T-helper 2 cell (primary cell): ENCODE measurements around the gene BCAP29.
"Not testable (repeated sequence)": the region's sequence is repeated elsewhere in the genome, so short reads cannot be mapped to it uniquely, and the experiment has no call there.

Experiments used
- DNase-seq, 5 experiments: peaks; one replicate each; pipeline versions ENCODE4 v3.0.0 to v3.0.0-alpha.2; 2012 to 2022

BCAP29 gene

DNA sequence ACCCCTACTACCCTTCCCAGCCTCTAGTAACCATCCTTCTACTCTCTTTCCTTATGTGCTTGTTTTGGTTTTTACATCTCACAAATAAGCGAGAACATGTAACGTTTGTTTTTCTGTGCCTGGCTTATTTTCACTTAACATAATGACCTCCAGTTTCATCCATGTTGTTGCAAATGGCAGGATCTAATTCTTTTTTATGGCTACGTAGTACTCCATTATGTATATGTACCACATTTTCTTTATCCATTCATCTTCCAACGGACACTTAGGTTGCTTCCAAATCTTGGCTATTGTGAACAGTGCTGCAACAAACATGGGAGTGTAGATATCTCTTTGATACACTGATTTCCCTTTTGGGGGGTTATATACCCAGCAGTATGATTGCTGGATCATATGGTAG lies 47.0 kb downstream of the BCAP29 start:
- no peak for DNase-seq

DNA sequence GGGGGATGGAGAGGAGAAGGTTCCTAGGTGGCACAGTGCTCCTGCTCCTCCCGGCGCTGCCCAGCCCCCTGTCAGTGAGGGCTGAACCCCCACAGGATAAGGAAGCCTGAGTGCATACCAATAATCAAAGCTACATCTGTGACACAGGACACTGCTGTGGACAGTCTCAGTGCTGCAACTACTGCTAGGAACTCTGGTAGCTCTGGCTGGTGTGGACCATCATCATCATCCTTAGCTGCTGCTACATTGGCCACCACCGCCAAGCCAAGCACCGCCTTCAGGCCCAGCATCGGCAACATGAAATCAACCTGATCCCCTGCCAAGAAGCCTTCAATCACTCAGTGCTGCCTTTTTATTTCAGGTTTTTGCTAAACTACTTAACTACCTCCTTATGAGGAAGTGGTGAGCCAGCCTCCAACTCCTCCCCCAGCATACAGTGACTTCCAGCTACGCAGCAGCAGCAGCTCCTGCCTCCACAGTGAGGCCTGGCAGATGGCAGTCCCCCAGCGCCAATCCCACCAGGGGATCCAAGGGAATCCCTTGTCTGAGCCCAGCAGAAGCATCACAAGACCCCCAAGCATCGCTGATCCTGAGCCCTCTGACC lies 48.5 kb downstream of the BCAP29 start:
- peak in 1 of 5 experiments; percentile 28 for DNase-seq

DNA sequence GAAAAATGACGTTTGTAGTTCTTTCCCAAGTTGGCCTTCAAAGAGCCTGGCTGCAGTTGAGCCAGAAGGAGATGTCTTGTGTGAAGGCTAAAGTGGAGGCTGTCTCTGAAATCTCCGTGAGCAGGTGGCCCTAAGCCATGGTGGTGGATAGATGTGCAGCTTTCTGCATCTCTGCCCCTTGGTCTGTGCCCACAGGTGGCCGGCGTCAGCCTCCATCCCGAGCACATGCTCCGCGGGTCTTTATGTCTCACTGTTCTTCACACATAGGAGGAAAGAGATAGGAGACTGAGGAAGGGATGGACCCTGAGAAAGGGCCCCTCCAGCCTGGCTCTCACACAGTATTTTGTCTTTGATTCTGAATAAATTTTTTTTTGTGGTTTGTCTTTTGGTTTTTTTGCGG lies 50.3 kb downstream of the BCAP29 start:
- no peak for DNase-seq

DNA sequence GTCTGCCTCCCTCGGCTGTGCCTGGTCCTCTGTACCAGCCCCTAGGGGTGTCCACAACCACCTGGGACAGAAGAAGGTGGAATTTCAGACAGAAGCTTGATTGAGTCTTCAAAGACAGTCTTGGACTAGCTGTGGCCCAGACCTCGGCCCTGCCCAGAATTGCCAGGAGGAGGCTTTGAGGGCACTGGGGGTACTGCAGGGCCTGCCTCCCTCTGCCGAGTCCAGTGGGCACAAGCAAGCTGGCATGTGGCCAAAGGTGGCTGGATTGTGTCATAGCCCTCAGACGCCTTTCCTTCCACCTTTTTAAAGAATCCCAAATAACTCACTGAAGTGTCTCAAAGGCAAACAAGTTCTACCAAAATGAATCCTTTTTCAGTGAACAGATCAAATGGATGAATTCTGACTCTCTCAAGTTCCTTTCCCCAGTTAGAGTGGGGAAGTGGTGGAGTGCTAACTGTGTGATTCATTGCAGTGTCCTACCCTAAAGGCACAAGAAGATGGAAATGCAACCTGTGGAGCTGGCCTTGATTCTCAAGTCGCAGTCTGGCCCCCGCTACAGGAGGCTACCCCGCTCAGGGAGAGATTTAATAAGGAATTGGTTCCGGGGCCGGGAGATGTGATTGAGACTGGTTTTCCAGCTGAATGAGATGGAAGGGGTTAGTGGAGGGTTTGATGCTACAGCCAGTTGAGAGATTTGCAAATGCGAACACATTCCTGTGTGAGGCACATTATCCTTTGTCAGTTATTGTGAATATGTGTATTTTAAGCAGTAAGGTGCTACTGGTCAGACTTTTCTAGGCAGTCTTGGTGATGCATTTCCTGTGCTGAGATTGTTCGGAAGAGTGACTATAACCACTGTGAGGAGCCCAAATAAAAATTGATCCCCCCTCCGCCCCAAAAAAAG lies 51.8 kb downstream of the BCAP29 start:
- DNase-seq: no peak

DNA sequence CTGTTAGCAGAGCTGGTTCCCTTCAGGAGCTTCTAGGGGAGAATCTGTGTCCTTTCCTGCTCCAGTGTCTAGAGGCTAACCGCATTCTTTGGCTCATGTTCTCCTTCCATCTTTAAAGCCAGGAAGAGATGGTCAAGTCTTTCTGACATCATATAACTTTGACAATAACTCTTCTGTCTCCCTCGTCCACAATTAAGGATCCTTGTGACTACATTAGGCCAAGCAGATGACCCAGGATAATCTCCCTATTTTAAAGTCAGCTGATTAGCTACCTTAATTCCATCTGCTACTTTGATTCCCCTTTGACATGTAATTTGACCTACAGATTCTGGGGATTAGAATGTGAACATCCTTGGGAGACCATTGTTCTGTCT lies 52.4 kb downstream of the BCAP29 start:
- no peak for DNase-seq

DNA sequence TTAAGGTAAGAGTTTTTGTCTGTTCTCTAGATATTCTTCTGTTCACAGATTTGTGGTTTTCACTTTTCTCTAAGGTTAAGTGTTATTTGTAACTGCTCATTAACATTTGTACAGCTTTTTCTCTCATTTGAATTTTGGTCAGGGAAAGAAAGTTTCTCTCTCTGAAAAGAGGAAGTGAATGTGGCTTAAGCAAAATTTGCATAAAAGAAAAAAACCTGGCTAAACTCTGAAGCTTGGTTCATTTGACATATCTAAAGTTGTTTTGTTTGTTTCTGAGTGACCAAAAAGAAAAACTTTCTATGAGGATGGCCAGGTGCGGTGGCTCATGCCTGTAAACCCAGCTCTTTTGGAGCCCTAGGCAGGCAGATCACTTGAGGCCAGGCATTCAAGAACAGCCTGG lies 58.5 kb downstream of the BCAP29 start:
- DNase-seq: no peak

DNA sequence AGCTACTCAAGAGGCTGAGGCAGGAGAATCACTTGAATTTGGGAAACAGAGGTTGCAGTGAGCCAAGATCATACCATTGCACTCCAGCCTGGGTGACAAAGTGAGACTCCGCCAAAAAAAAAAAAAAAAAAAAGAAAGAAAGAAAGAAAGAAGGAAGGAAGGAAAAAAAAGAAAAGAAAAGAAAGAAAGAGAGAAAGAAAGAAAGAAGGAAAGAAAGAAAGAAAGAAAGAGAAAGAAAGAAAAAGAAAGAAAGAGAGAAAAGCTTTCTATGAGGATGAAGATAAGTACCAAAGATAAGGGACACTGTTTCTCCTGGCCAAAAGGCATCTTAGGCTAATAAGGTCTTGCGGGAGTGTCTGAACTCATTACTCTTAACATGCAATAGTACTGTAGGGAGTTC lies 59.0 kb downstream of the BCAP29 start:
- DNase-seq: not testable (repeated sequence)

DNA sequence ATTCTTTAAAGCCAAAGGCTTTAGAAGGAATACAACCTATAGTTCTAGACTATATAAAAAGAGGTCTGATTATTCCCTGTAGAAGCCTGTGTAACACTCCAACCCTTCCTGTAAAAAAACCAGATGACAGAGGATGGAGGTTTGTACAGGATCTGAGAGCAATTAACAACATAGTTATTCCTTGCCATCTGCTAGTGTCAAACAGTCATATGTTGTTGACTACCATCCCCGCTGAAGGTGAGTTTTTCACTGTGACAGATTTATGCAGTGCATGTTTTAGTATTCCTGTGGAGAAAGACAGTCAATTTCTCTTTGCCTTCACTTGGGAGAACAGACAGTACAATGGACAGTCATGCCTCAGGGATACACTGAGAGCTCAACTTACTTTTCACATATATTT lies 61.6 kb downstream of the BCAP29 start:
- no peak for DNase-seq

DNA sequence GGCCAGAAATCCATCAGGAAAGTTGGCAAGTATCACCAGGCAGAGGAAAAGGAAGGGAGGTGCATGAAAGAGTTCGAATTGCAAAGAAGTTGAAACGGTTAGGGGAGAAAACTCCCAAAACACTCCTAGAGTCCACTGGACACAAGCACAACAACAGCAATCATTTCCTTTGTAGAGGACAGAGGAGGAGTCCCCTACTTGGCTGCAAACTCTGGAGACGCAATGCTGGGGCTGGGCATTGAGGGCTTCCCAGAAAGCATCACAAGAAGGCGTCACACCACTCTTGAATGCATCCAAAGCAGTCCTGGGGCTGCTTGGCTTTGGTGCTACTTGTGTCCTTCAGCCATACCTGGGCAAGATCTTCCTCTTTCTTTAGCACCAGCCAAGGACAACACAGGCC lies 62.5 kb downstream of the BCAP29 start:
- DNase-seq: no peak

DNA sequence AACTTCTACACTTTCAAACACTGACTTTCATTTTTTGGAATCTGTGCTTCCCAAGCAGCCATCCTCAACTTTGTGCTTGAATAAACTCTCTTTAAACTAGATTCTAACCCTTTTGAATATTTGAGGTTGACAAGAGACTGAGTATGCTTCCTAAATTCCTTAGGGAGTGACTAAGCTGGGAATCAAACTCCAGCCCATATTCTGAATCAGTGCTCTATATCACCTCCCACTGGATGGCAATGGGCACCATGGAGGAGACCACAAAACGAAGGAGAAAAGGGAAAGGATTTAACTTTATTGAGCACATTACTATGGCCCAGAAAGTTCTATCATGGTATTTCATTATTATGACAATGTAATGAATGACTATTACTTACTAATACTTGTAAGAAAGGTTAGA lies 63.4 kb downstream of the BCAP29 start:
- DNase-seq: no peak

DNA sequence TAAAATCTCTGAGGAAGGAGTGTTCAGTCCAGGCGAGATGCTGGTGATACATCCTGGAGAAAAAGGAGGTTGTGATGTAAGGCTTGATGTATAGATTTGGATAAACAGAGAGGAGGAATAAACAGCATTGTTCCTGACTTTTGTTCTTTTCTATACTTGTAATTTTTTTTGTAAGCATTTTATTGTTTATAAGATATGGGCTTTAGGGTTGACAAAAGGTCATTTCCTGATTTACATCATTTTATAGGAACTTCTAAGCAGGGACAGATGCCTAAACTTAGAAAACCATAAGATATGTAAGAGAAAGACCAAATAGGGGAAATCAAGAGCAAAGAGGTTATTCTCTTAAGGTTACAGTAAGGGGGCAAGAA lies 63.9 kb downstream of the BCAP29 start:
- no peak for DNase-seq

DNA sequence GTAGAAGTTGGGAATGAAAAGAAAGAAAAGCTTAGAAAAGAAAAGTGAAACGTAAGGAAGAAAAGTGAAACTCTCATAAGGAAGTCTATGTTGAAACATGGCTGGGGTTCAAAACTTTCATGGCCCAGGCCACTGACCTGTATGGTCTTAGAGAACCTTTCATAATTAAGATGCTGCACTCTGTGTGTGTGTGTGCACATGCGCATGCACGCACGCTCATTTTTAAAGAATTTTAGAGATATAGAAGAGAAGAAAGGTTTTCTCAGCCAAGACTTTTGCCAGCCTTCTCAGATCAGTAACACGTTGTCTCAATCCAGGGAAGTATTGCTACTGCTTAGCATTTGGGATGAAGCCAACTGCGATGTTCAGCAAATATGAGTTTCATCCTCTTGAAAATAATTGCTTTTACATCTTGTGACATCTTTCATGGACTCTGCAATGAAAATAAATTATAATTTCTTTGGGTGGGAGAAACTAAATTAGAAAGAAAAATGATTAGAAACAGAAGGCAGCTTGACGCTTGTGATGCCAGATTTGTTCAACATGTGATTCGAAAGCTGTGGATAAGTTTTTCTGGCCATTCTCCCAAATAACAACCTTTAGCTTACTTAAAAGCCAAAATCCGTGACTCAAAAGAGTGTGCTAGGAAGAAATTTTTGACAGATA lies 64.4 kb downstream of the BCAP29 start:
- DNase-seq: no peak

DNA sequence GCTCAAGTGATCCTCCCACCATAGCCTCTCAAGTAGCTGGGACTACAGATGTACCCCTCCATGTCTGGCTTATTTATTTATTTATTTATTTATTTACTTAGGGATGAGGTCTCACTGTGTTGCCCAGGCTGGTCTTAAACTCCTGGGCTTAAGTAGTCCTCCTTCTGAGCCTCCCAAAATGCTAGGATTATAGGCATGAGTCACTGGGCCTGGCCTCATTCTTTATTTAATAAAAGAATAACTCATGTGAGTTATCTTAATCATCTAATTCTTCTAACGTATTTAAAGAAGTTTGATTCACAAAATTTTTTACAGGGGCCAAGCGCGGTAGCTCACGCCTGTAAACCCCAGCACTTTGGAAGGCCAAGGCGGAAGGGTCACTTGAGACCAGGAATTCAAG lies 72.6 kb downstream of the BCAP29 start:
- no peak for DNase-seq

DNA sequence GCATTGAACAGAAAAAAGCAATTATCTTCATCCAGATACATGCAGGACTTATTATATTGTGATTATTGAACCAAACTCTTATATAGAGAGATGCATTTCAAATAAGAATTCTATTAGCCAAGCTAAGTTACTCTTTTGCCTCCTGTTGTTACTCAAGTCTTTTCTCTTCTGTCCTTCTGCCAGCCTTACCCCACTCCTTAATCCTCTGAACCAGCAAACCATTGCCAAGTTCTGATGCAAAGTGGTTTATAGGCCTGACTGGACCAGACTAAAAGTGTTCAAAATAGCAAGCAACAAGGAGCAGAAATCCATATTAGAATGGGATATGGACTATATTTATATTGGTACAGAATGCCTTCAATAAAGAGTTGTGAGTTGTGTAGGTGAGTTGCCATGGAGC lies 78.4 kb downstream of the BCAP29 start:
- DNase-seq: no peak

DNA sequence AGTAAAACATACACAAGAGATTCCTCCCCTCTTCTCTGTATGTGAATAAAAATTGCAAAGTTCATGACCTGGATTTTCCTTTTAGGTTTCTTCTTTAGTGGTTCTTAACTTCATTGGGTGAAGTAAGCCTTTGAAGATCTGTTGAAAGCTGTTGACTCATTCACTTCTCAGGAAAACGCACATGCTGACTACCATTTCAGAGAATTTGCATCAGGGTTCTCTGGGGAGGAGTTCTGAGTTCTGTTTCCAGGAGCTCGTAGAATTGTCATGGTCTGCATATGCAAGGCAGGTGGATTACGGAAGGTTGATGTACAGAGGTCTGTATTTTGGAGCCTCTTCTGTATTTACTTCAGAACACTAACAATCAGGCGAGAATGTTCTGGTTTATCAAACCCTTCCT lies 79.6 kb downstream of the BCAP29 start:
- peak in 2 of 5 experiments; percentile 15 to 62 for DNase-seq

DNA sequence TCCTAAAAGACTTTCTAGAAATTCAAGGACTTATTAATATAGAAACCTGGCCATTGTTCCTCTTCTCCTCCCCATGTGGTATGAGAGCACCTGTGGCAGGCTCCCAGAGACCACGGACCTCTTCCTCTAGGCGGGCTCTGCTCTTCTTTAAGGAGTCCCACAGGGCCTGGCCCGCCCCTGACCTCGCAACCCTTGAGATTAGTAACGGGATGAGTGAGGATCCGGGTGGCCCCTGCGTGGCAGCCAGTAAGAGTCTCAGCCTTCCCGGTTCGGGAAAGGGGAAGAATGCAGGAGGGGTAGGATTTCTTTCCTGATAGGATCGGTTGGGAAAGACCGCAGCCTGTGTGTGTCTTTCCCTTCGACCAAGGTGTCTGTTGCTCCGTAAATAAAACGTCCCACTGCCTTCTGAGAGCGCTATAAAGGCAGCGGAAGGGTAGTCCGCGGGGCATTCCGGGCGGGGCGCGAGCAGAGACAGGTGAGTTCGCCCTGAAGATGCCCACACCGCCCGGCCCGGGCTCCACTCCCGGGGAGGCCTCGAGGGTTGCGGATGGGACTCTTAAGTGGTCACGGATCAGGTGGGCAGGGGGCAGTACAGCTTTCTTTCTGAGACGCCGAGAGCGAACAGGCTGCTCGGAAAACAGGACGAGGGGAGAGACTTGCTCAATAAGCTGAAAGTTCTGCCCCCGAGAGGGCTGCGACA lies 80.5 kb downstream of the BCAP29 start, which contains the start of gene SLC26A4:
Gene SLC26A4, plus strand, starts transcription at position 448 of the 700 bp plus-strand sequence. CDS start 814 bp downstream, outside the sequence.
- peak in 2 of 5 experiments; percentile 3 to 16 for DNase-seq

DNA sequence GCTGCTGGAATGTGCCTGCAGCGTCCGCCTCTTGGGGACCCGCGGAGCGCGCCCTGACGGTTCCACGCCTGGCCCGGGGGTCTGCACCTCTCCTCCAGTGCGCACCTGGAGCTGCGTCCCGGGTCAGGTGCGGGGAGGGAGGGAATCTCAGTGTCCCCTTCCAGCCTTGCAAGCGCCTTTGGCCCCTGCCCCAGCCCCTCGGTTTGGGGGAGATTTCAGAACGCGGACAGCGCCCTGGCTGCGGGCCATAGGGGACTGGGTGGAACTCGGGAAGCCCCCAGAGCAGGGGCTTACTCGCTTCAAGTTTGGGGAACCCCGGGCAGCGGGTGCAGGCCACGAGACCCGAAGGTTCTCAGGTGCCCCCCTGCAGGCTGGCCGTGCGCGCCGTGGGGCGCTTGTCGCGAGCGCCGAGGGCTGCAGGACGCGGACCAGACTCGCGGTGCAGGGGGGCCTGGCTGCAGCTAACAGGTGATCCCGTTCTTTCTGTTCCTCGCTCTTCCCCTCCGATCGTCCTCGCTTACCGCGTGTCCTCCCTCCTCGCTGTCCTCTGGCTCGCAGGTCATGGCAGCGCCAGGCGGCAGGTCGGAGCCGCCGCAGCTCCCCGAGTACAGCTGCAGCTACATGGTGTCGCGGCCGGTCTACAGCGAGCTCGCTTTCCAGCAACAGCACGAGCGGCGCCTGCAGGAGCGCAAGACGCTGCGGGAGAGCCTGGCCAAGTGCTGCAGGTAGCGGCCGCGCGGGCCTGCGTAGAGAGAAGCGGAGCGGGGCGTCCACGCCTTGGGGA lies 81.2 kb downstream of the BCAP29 start:
- DNase-seq: peak in 4 of 5 experiments; percentile 12 to 68 (median 14)

DNA sequence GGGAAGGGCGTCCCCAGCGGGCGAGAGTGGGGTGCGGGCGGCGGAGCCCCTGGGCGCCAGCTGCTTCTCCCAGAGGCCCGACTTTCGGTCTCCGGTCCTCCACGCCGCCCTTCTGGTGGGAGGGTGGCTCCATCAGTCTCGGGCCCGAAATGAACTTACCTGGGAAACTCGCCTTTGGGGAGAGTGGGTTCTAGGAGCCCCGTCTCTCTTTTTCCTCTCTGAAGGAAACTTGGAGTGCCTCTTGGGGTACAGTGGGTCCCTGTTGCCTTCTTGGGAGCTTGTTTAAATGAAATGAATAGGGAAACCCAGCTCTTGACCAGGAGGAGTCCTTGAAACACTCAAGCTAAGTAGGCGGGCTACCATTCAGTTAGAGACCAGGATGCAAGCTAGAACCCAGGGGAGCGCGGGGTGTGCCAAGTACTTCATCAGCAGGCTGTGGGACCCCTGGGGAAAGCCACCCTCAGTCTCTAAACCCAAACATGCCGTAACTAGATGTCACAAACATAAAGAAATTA lies 81.9 kb downstream of the BCAP29 start:
- no peak for DNase-seq

DNA sequence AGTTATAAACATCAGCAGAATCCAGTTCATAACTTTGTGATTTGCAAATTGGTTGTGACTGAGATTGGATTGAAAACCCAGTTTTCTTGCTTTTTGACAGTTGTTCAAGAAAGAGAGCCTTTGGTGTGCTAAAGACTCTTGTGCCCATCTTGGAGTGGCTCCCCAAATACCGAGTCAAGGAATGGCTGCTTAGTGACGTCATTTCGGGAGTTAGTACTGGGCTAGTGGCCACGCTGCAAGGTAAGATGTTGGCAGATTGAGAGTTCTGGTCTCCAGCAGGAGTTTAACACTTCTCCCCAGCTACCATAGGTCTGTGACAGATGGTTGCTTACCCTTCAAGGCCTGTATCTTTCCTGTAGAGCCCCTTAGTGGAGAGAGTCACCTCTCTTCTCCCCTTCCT lies 83.2 kb downstream of the BCAP29 start:
- no peak for DNase-seq

DNA sequence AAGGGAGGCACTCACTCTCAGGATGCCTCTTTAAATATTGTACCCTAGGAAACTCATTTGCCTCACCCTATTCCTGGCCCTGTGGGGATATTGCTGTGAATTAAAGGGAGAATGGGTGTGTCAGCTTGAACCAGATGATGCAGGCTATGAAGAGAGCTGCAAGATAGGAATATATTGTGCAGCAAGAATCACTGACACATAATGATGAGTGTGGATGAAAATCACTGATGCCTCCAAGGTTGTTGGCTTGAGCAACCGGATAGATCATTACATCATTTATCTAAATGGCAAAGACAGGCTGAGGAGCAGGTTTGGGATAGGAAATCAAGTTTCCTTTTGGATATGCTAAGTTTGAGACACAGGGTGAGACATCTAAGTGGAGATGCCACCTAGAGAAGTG lies 86.7 kb downstream of the BCAP29 start:
- no peak for DNase-seq

DNA sequence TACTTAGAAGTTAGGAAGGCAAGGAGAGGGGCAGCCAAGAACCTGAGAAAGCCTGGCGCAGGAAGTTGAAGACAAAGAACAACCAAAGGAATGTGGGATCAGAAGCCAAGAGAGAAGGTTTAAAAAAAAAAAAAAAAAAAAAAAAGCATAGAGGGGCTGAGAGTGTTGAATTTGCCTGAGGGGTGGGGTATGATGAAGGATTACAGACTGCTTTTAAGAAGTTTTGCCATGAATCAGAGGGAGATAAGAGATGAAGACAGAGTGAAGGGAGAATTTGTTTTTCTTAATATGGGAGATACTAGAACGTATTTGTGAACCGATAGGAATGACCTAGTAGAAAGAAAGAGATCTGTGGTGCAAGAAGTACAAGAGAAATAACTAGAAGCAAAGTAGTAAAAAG lies 87.3 kb downstream of the BCAP29 start:
- DNase-seq: no peak

DNA sequence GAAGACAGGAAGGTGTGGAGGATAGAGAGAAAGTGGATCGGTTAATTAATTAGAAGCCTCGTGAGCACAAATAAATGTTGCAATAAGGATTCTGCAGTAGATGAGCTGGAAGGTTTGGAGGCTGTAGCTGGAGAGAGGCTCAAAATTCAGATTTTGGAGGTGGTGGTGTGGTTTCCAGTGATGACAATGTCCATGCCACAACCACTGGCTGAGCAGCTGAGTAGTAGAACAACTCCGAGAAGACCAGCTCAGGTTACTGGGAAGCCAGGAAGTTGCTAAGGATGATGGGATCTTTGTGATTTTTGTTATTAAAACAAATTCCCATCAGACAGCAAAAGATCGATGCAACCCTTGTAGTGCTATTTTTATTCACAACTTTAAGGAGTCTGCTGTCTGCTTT lies 88.2 kb downstream of the BCAP29 start:
- no peak for DNase-seq
